ENCODE results near the gene BGN.

The BGN gene

GRCh38 chrX:153526801-153527200, 32.0 kb downstream of the BGN start:
- H3K4me3 Mint-ChIP-seq: no peak overlapping the region
- no peak overlapping the region for H3K27ac Mint-ChIP-seq
- H3K9me3 Mint-ChIP-seq: peaks cover 17% of the 10 kb centered on the region
- peaks cover 5% of the 10 kb centered on the region for H3K4me1 Mint-ChIP-seq
- peaks cover 18% of the 10 kb centered on the region for H3K27me3 Mint-ChIP-seq (ENCODE audit: low read depth)
- no peaks in the 10 kb centered on the region for H3K36me3 Mint-ChIP-seq (ENCODE audit: low read depth)
- TF ChIP-seq CTCF (IDR thresholded peaks at IDR 0.05; ENCODE audit: unreplicated experiment in 3 of 3): no peak

GRCh38 chrX:153527208-153527607, 32.4 kb downstream of the BGN start:
- Mint-ChIP-seq H3K4me3 (no peak overlapping the region), H3K9me3 (peaks cover 14% of the 10 kb centered on the region), H3K36me3 (ENCODE audit: low read depth) (no peaks in the 10 kb centered on the region), H3K27me3 (ENCODE audit: low read depth) (peaks cover 18% of the 10 kb centered on the region), H3K27ac (peak overlapping the region in 1 of 3 experiments; percentile 41), H3K4me1 (peaks cover 5% of the 10 kb centered on the region)
- TF ChIP-seq CTCF (IDR thresholded peaks at IDR 0.05; ENCODE audit: unreplicated experiment in 3 of 3): no peak

- Mint-ChIP-seq H3K4me3 (no peak overlapping the region), H3K9me3 (peaks cover 10% of the 10 kb centered on the region), H3K27ac (no peak overlapping the region), H3K4me1 (peaks cover 12% of the 10 kb centered on the region), H3K27me3 (ENCODE audit: low read depth) (peaks cover 12% of the 10 kb centered on the region), H3K36me3 (ENCODE audit: low read depth) (no peaks in the 10 kb centered on the region)
- no peak for TF ChIP-seq CTCF (IDR thresholded peaks at IDR 0.05; ENCODE audit: unreplicated experiment in 3 of 3)
Observed at GRCh38 chrX:153530411-153531129, 35.8 kb downstream of the BGN start.

- Mint-ChIP-seq H3K9me3 (peaks cover 2% of the 10 kb centered on the region), H3K27me3 (ENCODE audit: low read depth) (peaks cover 9% of the 10 kb centered on the region), H3K4me3 (peak overlapping the region in 1 of 3 experiments; percentile 35), H3K4me1 (peaks cover 13% of the 10 kb centered on the region), H3K36me3 (ENCODE audit: low read depth) (no peaks in the 10 kb centered on the region), H3K27ac (peak overlapping the region; percentile 44 to 84 (median 62))
- TF ChIP-seq CTCF (IDR thresholded peaks at IDR 0.05; ENCODE audit: unreplicated experiment in 3 of 3): no peak
Observed at GRCh38 chrX:153533091-153533490, 38.3 kb downstream of the BGN start.

GRCh38 chrX:153537080-153537479, 42.3 kb downstream of the BGN start:
- Mint-ChIP-seq H3K4me1 (peaks cover 13% of the 10 kb centered on the region), H3K9me3 (no peaks in the 10 kb centered on the region), H3K27ac (no peak overlapping the region), H3K36me3 (ENCODE audit: low read depth) (no peaks in the 10 kb centered on the region), H3K4me3 (no peak overlapping the region), H3K27me3 (ENCODE audit: low read depth) (peaks cover 4% of the 10 kb centered on the region)
- no peak for TF ChIP-seq CTCF (IDR thresholded peaks at IDR 0.05; ENCODE audit: unreplicated experiment in 3 of 3)

All from nephron (organoid).